Peyer's patch (tissue), 4 donors: Measurements from ENCODE around the gene PHF2.

Experiments
- POLR2A ChIP-seq, 2 donors: fragments of 450-650 bp; IDR thresholded peaks; one replicate each; pipeline ENCODE4 v1.5.1; 2017; ENCODE audit warnings: antibody characterized with exemption in 2 of 2, mild to moderate bottlenecking in 2 of 2, moderate library complexity in 2 of 2
- TF ChIP-seq, protein P1 (sequence below), 6 experiments: fragments of 450-650 bp in 4 of 6; fragments of 200-600 bp in 2 of 6; sonication (generic) in 1 of 6; IDR thresholded peaks; one replicate each; pipeline ENCODE4 v1.5.1; 2017 to 2019; ENCODE audit warnings: antibody characterized with exemption in 6 of 6, mild to moderate bottlenecking in 3 of 6, moderate library complexity in 1 of 6

DNA sequence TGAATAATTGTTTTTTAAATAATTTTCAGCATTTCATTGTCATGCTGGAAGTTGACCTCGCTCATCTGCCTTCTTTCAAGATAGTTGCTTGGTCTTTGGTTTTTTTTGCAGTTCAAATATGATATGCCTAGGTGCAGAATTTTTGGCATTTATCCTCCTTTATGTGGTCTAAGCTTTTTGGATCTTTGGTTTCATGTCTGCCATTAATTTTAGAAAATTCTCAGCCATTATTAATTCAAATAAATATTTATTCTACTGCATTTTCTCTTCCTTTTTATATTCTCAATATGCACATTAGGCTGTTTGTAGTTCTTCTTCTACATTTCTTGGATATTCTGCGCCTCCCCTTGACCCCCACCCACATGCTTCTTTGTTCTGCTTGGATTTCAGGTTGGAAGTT lies 63.6 kb downstream of the PHF2 start:
- TF ChIP-seq, protein P1, sequence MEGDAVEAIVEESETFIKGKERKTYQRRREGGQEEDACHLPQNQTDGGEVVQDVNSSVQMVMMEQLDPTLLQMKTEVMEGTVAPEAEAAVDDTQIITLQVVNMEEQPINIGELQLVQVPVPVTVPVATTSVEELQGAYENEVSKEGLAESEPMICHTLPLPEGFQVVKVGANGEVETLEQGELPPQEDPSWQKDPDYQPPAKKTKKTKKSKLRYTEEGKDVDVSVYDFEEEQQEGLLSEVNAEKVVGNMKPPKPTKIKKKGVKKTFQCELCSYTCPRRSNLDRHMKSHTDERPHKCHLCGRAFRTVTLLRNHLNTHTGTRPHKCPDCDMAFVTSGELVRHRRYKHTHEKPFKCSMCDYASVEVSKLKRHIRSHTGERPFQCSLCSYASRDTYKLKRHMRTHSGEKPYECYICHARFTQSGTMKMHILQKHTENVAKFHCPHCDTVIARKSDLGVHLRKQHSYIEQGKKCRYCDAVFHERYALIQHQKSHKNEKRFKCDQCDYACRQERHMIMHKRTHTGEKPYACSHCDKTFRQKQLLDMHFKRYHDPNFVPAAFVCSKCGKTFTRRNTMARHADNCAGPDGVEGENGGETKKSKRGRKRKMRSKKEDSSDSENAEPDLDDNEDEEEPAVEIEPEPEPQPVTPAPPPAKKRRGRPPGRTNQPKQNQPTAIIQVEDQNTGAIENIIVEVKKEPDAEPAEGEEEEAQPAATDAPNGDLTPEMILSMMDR (IDR thresholded peaks at IDR 0.05): no peak
- TF ChIP-seq POLR2A (IDR thresholded peaks at IDR 0.05): no peak
